ENCODE data around the gene KCNH5.

DNA sequence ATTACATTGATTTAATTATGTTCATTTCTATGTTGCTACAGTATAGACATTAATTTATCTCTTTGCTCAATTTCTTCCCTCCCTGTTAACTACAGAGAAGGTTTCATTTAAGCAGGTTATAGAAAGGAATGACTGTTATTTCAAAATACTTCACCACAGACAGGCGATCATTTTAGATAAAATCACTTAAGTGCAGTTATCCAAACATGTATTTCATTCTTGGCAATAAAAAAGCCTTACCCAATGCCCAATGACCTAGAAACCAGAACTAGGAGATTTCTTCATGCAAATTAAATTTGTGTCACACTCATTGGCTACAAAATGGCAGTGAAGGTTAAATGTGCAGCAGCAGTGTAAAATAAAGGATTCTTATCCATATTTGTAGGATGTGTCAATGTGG lies 266.4 kb downstream of the KCNH5 start:
- TF ChIP-seq, protein P1, sequence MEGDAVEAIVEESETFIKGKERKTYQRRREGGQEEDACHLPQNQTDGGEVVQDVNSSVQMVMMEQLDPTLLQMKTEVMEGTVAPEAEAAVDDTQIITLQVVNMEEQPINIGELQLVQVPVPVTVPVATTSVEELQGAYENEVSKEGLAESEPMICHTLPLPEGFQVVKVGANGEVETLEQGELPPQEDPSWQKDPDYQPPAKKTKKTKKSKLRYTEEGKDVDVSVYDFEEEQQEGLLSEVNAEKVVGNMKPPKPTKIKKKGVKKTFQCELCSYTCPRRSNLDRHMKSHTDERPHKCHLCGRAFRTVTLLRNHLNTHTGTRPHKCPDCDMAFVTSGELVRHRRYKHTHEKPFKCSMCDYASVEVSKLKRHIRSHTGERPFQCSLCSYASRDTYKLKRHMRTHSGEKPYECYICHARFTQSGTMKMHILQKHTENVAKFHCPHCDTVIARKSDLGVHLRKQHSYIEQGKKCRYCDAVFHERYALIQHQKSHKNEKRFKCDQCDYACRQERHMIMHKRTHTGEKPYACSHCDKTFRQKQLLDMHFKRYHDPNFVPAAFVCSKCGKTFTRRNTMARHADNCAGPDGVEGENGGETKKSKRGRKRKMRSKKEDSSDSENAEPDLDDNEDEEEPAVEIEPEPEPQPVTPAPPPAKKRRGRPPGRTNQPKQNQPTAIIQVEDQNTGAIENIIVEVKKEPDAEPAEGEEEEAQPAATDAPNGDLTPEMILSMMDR (IDR thresholded peaks at IDR 0.05; ENCODE audit: low read length) = no peak
- no peak for TF ChIP-seq EZH2 (optimal IDR thresholded peaks at IDR 0.05; ENCODE audit: low read depth, low read length)

Measured in MM.1S (cell line).